ENCODE data around the gene KIF16B. TPM values are rescaled to one million over a fixed set of nuclear protein-coding genes. Genes with fewer than 3 reads are reported as not detected.
A peak's percentile ranks its signal among the peaks of the same experiment; 100 is the strongest.

Gene KIF16B
- total and polyA plus RNA-seq, 2 of the 8 experiments (the other 6 are each of a cell fraction or from before 2014, with no cell fraction given) = 3.0 to 9.2 TPM

GRCh38 chr20:16367948-16368560 lies 205.2 kb downstream of the KIF16B start:
- H2AK5ac ChIP-seq (ENCODE audit: low read depth, low read length) = no peak overlapping the region
- POLR2A ChIA-PET (ENCODE audit: partially characterized antibody) = no interaction called here
- no peak overlapping the region for H4K91ac ChIP-seq (replicated peaks; ENCODE audit: insufficient read length, low read length)
- no peaks in the 10 kb centered on the region for H3K9me3 ChIP-seq (ENCODE audit: insufficient read depth in 2 of 2, low read depth in 1 of 2, low read length in 1 of 2)
- no peak overlapping the region for H3K4me2 ChIP-seq (ENCODE audit: insufficient read depth in 1 of 2, low read depth in 2 of 2, low read length in 2 of 2)
- TF ChIP-seq NANOG (IDR thresholded peaks at IDR 0.05; ENCODE audit: insufficient read depth, low read depth, low read length, poor library complexity, severe bottlenecking) = no peak
- peak in 1 of 2 experiments; percentile 5; a peak in 1 of 4 replicates for TF ChIP-seq RAD21 (IDR thresholded peaks at IDR 0.05 in 1 of 2, conservative IDR thresholded peaks at IDR 0.05 in 1 of 2; ENCODE audit: low read depth in 2 of 2, low read length in 2 of 2)
- H2BK20ac ChIP-seq (ENCODE audit: low read length) = no peak overlapping the region
- H3K27ac ChIP-seq (ENCODE audit: low read depth, low read length) = no peak overlapping the region
- H3K79me2 ChIP-seq (ENCODE audit: control insufficient read depth in 1 of 2, insufficient read depth in 2 of 2, low read length in 2 of 2) = no peaks in the 10 kb centered on the region
- no peak overlapping the region for H3K18ac ChIP-seq (ENCODE audit: extremely low read depth, low read length)
- H3K79me1 ChIP-seq (ENCODE audit: low read depth, low read length) = no peaks in the 10 kb centered on the region
- no peak overlapping the region for H3K56ac ChIP-seq (replicated peaks; ENCODE audit: insufficient read length, low read depth, low read length)
- H4K20me1 ChIP-seq (replicated peaks in 1 of 2; ENCODE audit: control insufficient read depth in 1 of 2, insufficient read depth in 2 of 2, low read length in 2 of 2) = no peaks in the 10 kb centered on the region
- peaks cover 0 to 2% (median 0%) of the 10 kb centered on the region in 4 experiments; a peak in 1 of 8 replicates for H3K36me3 ChIP-seq (ENCODE audit: control insufficient read depth in 2 of 4, insufficient read depth in 4 of 4, low read length in 3 of 4)
- no peak overlapping the region for H2BK15ac ChIP-seq (ENCODE audit: low read length)
- no peak overlapping the region for H4K8ac ChIP-seq (ENCODE audit: extremely low read depth, insufficient read depth, low read length)
- H3K14ac ChIP-seq (ENCODE audit: insufficient read length) = no peak overlapping the region
- H3K27me3 ChIP-seq (replicated peaks in 1 of 4; ENCODE audit: control insufficient read depth in 3 of 4, extremely low read depth in 1 of 4, insufficient read depth in 3 of 4, low read length in 3 of 4) = no peaks in the 10 kb centered on the region
- no peak for FAIRE-seq
- H2BK5ac ChIP-seq (ENCODE audit: low read depth, low read length) = no peak overlapping the region
- no peak overlapping the region for H2BK120ac ChIP-seq (replicated peaks; ENCODE audit: low read depth, low read length)
- 86% methylated on average over 14 of the region's 14 CpGs; no CpG with 5 or more reads in 1 of the 2 experiments for WGBS, 2 experiments (ENCODE audit: extremely low coverage in 1 of 2, insufficient coverage in 1 of 2, insufficient read length in 1 of 2, insufficient replicate concordance in 2 of 2, low coverage in 1 of 2, low lambda C conversion rate in 2 of 2, missing lambda C conversion rate in 1 of 2)
- CTCF ChIA-PET (ENCODE audit: partially characterized antibody) = interaction anchor here (0.8 to 1.7 kb wide), 8 partner anchors 9 to 65 kb away, joined by 3 to 5 read pairs (median 3); no protein-coding TSS in a partner anchor
- H3K4me1 ChIP-seq (replicated peaks in 1 of 4; ENCODE audit: control insufficient read depth in 3 of 4, insufficient read depth in 4 of 4, low read length in 3 of 4) = peaks cover 0 to 2% (median under 1%) of the 10 kb centered on the region in 4 experiments; a peak in 3 of 7 replicates
- H4K5ac ChIP-seq (ENCODE audit: insufficient read length, low read depth, low read length) = no peak overlapping the region
- no peak overlapping the region for H3K23ac ChIP-seq (ENCODE audit: insufficient read length)
- no peak overlapping the region for H3K4ac ChIP-seq (replicated peaks; ENCODE audit: insufficient read length, low read depth, low read length)
- no peak overlapping the region for H3K9ac ChIP-seq (replicated peaks in 1 of 4; ENCODE audit: extremely low read depth in 1 of 4, low read depth in 3 of 4, low read length in 3 of 4)
- H2BK12ac ChIP-seq (ENCODE audit: low read depth, low read length) = no peak overlapping the region
- no peak for DNase-seq (ENCODE audit: low read depth in 1 of 2, low spot score in 2 of 2)
- H3K4me3 ChIP-seq (ENCODE audit: extremely low read depth in 1 of 4, insufficient read depth in 2 of 4, low read depth in 3 of 4, low read length in 4 of 4) = no peak overlapping the region
- no peaks in the 10 kb centered on the region for H3K23me2 ChIP-seq (ENCODE audit: low read depth, low read length)
- no peak overlapping the region for H2AFZ ChIP-seq (ENCODE audit: low read length)

Measured in H1 (cell line).